Upper lobe of left lung (tissue), 6 donors: ENCODE results near the gene SERINC5. TPM values are rescaled to one million over a fixed set of nuclear protein-coding genes. Genes with fewer than 3 reads are reported as not detected.

Experiments used
- ATAC-seq, 2 donors: fragments of 200-7000 bp; cut with Tn5 transposase; one replicate each; pipeline ENCODE4 v1.9.1; 2022; ENCODE audit warnings: mild to moderate bottlenecking in 2 of 2, moderate library complexity in 2 of 2; ENCODE audit not compliant: low FRiP score in 2 of 2
- DNase-seq, 2 donors: peaks; one replicate each; pipeline ENCODE4 v3.0.0-alpha.2; 2019 to 2020
- H3K27ac ChIP-seq, 4 donors: fragments of 200-600 bp; sonication (generic); one replicate each; pipeline ENCODE4 v1.5.1; 2016 to 2019
- H3K27me3 ChIP-seq, 4 donors: fragments of 200-600 bp; sonication (generic); one replicate each; pipeline ENCODE4 v1.5.1; 2017 to 2019
- H3K36me3 ChIP-seq, 4 donors: fragments of 200-600 bp; sonication (generic); one replicate each; pipeline ENCODE4 v1.5.1; 2016 to 2019
- H3K4me1 ChIP-seq, 4 donors: fragments of 200-600 bp; sonication (generic); one replicate each; pipeline ENCODE4 v1.5.1; 2018 to 2019
- H3K4me3 ChIP-seq, 4 donors: fragments of 200-600 bp; sonication (generic); one replicate each; pipeline ENCODE4 v1.5.1; 2017 to 2019; ENCODE audit warnings: mild to moderate bottlenecking in 2 of 4, moderate library complexity in 1 of 4
- H3K9me3 ChIP-seq, 4 donors: fragments of 200-600 bp; sonication (generic); one replicate each; pipeline ENCODE4 v1.5.1; 2018 to 2019
- CTCF ChIP-seq, 6 experiments: fragments of 450-650 bp in 4 of 6; fragments of 200-600 bp in 2 of 6; sonication (generic) in 2 of 6; IDR thresholded peaks; one replicate each; pipeline ENCODE4 v1.5.1; 2016 to 2019; ENCODE audit warnings: antibody characterized with exemption in 6 of 6
- EP300 ChIP-seq, 4 donors: sonication (generic); formaldehyde crosslinking; IDR thresholded peaks; one replicate each; pipeline ENCODE4 v1.5.1; 2017; ENCODE audit warnings: antibody characterized with exemption in 4 of 4, control low read depth in 2 of 4
- POLR2A ChIP-seq, 4 donors: fragments of 450-650 bp; IDR thresholded peaks; one replicate each; pipeline ENCODE4 v1.5.1; 2016 to 2017; ENCODE audit warnings: antibody characterized with exemption in 4 of 4, mild to moderate bottlenecking in 2 of 4
- POLR2AphosphoS5 ChIP-seq, 2 donors: sonication (generic); formaldehyde crosslinking; IDR thresholded peaks; one replicate each; pipeline ENCODE4 v1.5.1; 2017; ENCODE audit warnings: antibody characterized with exemption in 2 of 2
- WGBS, 2 donors: methylation state at CpG; one replicate each; pipeline ENCODE4 v1.1.5; 2017 to 2018; 5-methylcytosine and 5-hydroxymethylcytosine counted together
- total RNA-seq, 6 donors: library from RNA; depleted of rRNA in 4 of 6; stranded (reverse); fragments of >200 nt in 4 of 6; gene quantifications; one replicate each; pipeline versions ENCODE4 v1.1.0 to v1.2.1, GENCODE V29; 2016 to 2021
- donor health status: DM: no; HTN: no; CAD: no; lungs with moderate emphysema.
- donor health status: DM: no; HTN: yes; CAD: no; lungs with severe emphysema.

SERINC5 gene
- total RNA-seq, 6 donors from 2014 or later: 27.3 to 62.4 (median 41.3) TPM

GRCh38 chr5:80251636-80252035, 4.2 kb downstream of the SERINC5 start:
- Histone ChIP-seq H3K9me3 (no peaks in the 10 kb centered on the region), H3K4me1 (peaks cover 31 to 54% (median 52%) of the 10 kb centered on the region in 4 donors), H3K27ac (no peak overlapping the region), H3K4me3 (no peak overlapping the region), H3K36me3 (no peaks in the 10 kb centered on the region), H3K27me3 (no peaks in the 10 kb centered on the region)
- TF ChIP-seq POLR2A (IDR thresholded peaks at IDR 0.05): no peak
- no peak for TF ChIP-seq EP300 (IDR thresholded peaks at IDR 0.05)
- no peak for TF ChIP-seq POLR2AphosphoS5 (IDR thresholded peaks at IDR 0.05)
- TF ChIP-seq CTCF (IDR thresholded peaks at IDR 0.05): no peak
- ATAC-seq (no peak), DNase-seq (peak in 1 of 2 donors; percentile 28)
- WGBS, 2 donors: 58 to 89% methylated on average over 8 of the region's 8 CpGs

- H3K27me3 ChIP-seq: no peaks in the 10 kb centered on the region
- no peak overlapping the region for H3K4me3 ChIP-seq
- DNase-seq: no peak
- H3K9me3 ChIP-seq: no peaks in the 10 kb centered on the region
- WGBS, 2 donors: 63 to 68% methylated on average over 7 of the region's 7 CpGs
- no peak for TF ChIP-seq POLR2A (IDR thresholded peaks at IDR 0.05)
- no peak for TF ChIP-seq CTCF (IDR thresholded peaks at IDR 0.05)
- H3K4me1 ChIP-seq: peaks cover 34 to 59% (median 53%) of the 10 kb centered on the region in 4 donors
- no peak for ATAC-seq
- no peaks in the 10 kb centered on the region for H3K36me3 ChIP-seq
- no peak overlapping the region for H3K27ac ChIP-seq
Measured at GRCh38 chr5:80250801-80251200, 5.0 kb downstream of the SERINC5 start.

GRCh38 chr5:80249901-80250300, 5.9 kb downstream of the SERINC5 start:
- ATAC-seq: no peak
- TF ChIP-seq POLR2A (IDR thresholded peaks at IDR 0.05) (no peak), POLR2AphosphoS5 (IDR thresholded peaks at IDR 0.05) (no peak), EP300 (IDR thresholded peaks at IDR 0.05) (no peak), CTCF (IDR thresholded peaks at IDR 0.05) (no peak)
- 61 to 72% methylated on average over 1 of the region's 1 CpG for WGBS, 2 donors
- no peak overlapping the region for H3K27ac ChIP-seq
- DNase-seq: no peak
- H3K27me3 ChIP-seq: no peaks in the 10 kb centered on the region
- no peak overlapping the region for H3K4me3 ChIP-seq
- H3K9me3 ChIP-seq: no peaks in the 10 kb centered on the region
- H3K4me1 ChIP-seq: peaks cover 38 to 65% (median 53%) of the 10 kb centered on the region in 4 donors
- H3K36me3 ChIP-seq: no peaks in the 10 kb centered on the region

- 84 to 98% methylated on average over 2 of the region's 2 CpGs for whole genome bisulfite sequencing, 2 donors
- no peaks in the 10 kb centered on the region for H3K36me3 ChIP-seq
- ATAC-seq (no peak), DNase-seq (no peak)
- TF ChIP-seq POLR2AphosphoS5 (IDR thresholded peaks at IDR 0.05) (no peak), CTCF (IDR thresholded peaks at IDR 0.05) (no peak), POLR2A (IDR thresholded peaks at IDR 0.05) (no peak), EP300 (IDR thresholded peaks at IDR 0.05) (no peak)
- no peak overlapping the region for H3K27ac ChIP-seq
- no peaks in the 10 kb centered on the region for H3K9me3 ChIP-seq
- no peaks in the 10 kb centered on the region for H3K27me3 ChIP-seq
- H3K4me3 ChIP-seq: no peak overlapping the region
- H3K4me1 ChIP-seq: peaks cover 24 to 50% (median 39%) of the 10 kb centered on the region in 4 donors
Measured at GRCh38 chr5:80248378-80248777, 7.5 kb downstream of the SERINC5 start.

GRCh38 chr5:80246995-80247729, 8.7 kb downstream of the SERINC5 start:
- peak overlapping the region; percentile 42 to 69 (median 54) for H3K27ac ChIP-seq
- no peak overlapping the region for H3K4me3 ChIP-seq
- 24 to 38% methylated on average over 4 to 6 of the region's 6 CpGs for WGBS, 2 donors
- ATAC-seq (peak; percentile 93), DNase-seq (peak in 1 of 2 donors; percentile 85)
- peaks cover 23 to 38% (median 32%) of the 10 kb centered on the region in 4 donors for H3K4me1 ChIP-seq
- no peaks in the 10 kb centered on the region for H3K27me3 ChIP-seq
- H3K36me3 ChIP-seq: no peaks in the 10 kb centered on the region
- TF ChIP-seq POLR2A (IDR thresholded peaks at IDR 0.05) (peak in 1 of 4 donors; percentile 27), POLR2AphosphoS5 (IDR thresholded peaks at IDR 0.05) (peak; percentile 12 to 57), CTCF (IDR thresholded peaks at IDR 0.05) (no peak), EP300 (IDR thresholded peaks at IDR 0.05) (no peak)
- peaks cover 0 to 8% (median 6%) of the 10 kb centered on the region in 4 donors for H3K9me3 ChIP-seq
